ENCODE results near the gene CNKSR3. TPM values are rescaled to one million over a fixed set of nuclear protein-coding genes. Genes with fewer than 3 reads are reported as not detected.

CNKSR3 gene
- total RNA-seq, 1 experiment from 2014 or later: 5.6 TPM

GRCh38 chr6:154514481-154514880 is 4.0 kb upstream of the CNKSR3 start:
- Mint-ChIP-seq H3K9me3 (no peaks in the 10 kb centered on the region), H3K4me3 (no peak overlapping the region), H3K27ac (no peak overlapping the region), H3K4me1 (peaks cover 30 to 40% of the 10 kb centered on the region in 2 experiments), H3K27me3 (ENCODE audit: low read depth) (peaks cover 13% of the 10 kb centered on the region), H3K36me3 (ENCODE audit: insufficient read depth in 1 of 3, low read depth in 3 of 3) (no peaks in the 10 kb centered on the region)
- TF ChIP-seq CTCF (conservative IDR thresholded peaks at IDR 0.05): no peak
- Histone ChIP-seq H3K18ac (ENCODE audit: insufficient read length, low read depth, low read length) (no peak overlapping the region), H2AFZ (ENCODE audit: low read length) (no peak overlapping the region), H2BK15ac (ENCODE audit: low read depth, low read length) (no peak overlapping the region), H3K14ac (ENCODE audit: insufficient read depth, low read length) (no peak overlapping the region), H3K4me2 (ENCODE audit: insufficient read depth, insufficient read length, low read length) (no peak overlapping the region), H4K91ac (ENCODE audit: insufficient read length, low read depth, low read length) (no peak overlapping the region), H3K79me1 (ENCODE audit: insufficient read depth, low read depth, low read length, poor library complexity, severe bottlenecking) (no peaks in the 10 kb centered on the region), H4K8ac (replicated peaks; ENCODE audit: insufficient read length, low read depth, low read length) (no peak overlapping the region), H3T11ph (ENCODE audit: low read length) (no peak overlapping the region), H3K23me2 (ENCODE audit: insufficient read length, low read depth, low read length, poor library complexity, severe bottlenecking) (peaks cover 10% of the 10 kb centered on the region), H3K4ac (ENCODE audit: low read depth, low read length) (no peak overlapping the region), H2BK12ac (ENCODE audit: insufficient read length, low read depth, low read length) (no peak overlapping the region), H3K23ac (ENCODE audit: insufficient read length, low read depth, low read length) (no peak overlapping the region), H3K27ac (ENCODE audit: insufficient read length, low read depth, low read length) (no peak overlapping the region), H3K79me2 (ENCODE audit: insufficient read depth, low read length) (no peaks in the 10 kb centered on the region), H2BK120ac (ENCODE audit: low read depth, low read length, poor library complexity, severe bottlenecking) (no peak overlapping the region), H3K27me3 (ENCODE audit: insufficient read depth, low read length) (no peaks in the 10 kb centered on the region), H3K56ac (ENCODE audit: insufficient read length, low read depth, low read length) (no peak overlapping the region), H3K9ac (ENCODE audit: extremely low read depth, insufficient read length, low read length) (no peak overlapping the region), H4K5ac (ENCODE audit: insufficient read length, low read depth, low read length) (no peak overlapping the region), H4K20me1 (ENCODE audit: control insufficient read depth, insufficient read depth, insufficient read length) (no peaks in the 10 kb centered on the region), H2BK5ac (ENCODE audit: insufficient read length, low read length) (no peak overlapping the region), H3K9me3 (ENCODE audit: control insufficient read depth, low read depth, low read length) (no peaks in the 10 kb centered on the region), H2BK20ac (ENCODE audit: low read depth, low read length, poor library complexity, severe bottlenecking) (no peak overlapping the region), H3K4me1 (ENCODE audit: insufficient read depth, low read length) (peaks cover 2% of the 10 kb centered on the region; the same call in 1 of the 2 replicates), H2AK5ac (ENCODE audit: insufficient read length, low read length) (no peak overlapping the region)
- DNase-seq: no peak
- no CpG with 5 or more reads among the region's 3 CpGs for WGBS (ENCODE audit: extremely low coverage, insufficient read length, low lambda C conversion rate)

All from H9 (cell line).